Posterior cingulate gyrus (tissue), 11 donors: Measurements from ENCODE around the gene WDR11.
"Not testable (repeated sequence)": the region's sequence is repeated elsewhere in the genome, so short reads cannot be mapped to it uniquely, and the experiment has no call there.

Source experiments
- DNase-seq, 10 donors: peaks; one replicate each; pipeline versions ENCODE4 v3.0.0 to v3.0.0-alpha.2; 2020 to 2021; ENCODE audit warnings: mixed read lengths in 3 of 10
- intact Hi-C: fragments of 100-400 bp; cut with DNase I; formaldehyde crosslinking; loops from one replicate; pipeline ENCODE4 v1.15.1; 2023

Gene WDR11

DNA sequence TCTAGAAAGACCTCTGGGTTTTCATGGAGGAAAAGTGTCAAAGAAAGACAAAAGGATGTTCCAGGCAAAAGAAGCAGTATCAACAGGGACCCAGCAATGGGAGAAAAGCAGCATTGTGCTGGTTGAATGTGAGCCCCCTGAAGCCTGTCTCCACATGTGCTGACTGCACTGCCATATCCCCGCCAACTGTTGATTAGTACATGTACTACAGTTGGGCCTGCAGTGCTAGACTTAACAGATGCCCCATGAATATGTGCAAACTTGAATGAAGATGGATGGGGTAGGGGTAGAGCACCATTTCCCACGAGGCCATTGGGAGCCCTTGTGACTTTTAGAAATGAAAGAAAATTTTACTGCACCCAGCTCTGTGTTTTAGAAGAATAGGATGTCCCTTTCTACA, 15.6 kb upstream of the WDR11 start:
- no peak for DNase-seq
- intact Hi-C loops = no loop called here

DNA sequence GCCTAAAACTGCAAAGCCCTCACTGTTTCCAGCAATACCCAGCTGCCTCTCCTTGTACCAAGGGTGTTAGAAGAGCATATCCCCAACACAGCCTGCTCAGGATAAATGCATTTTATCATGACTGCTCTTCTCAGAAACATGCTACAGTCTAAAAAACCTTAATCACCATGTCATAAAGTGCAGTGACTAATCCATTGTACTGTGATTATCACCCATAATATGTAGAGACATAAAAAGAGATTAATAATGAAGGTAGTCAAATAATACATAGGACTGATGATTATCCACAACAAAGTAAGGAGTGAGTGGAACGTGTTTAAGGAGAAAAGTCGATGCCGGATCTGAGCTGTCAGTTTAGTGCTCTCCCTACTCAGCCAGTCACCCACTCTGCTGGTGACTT, 12.2 kb upstream of the WDR11 start:
- no peak for DNase-seq
- intact Hi-C loops = no loop called here

- DNase-seq = no peak
- intact Hi-C loops = no loop called here
Observed at GRCh38 chr10:120841522-120842189, 9.5 kb upstream of the WDR11 start.

DNA sequence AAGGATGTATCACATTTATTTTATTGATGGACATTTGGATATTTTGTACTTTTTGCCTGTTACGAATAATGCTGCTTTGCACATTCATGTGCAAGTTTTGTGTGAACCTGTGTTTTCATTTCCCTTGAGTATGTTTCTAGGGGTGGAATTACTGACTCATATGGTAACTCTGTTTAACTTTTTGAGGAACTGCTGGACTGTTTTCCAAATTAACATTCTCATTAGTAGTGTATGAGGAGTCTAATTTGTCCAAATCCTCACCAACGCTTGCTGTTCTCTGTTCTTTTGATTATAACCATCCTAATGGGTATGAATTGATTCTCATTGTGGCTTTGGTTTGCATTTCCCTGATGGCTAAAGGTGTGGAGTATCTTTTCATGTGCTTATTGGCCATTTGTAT, 3.2 kb downstream of the WDR11 start:
- no peak for DNase-seq
- intact Hi-C loops = loop anchor here (5.0 kb wide), 1 partner anchor 1073 kb away; the partner anchor contains the start of gene ATE1

DNA sequence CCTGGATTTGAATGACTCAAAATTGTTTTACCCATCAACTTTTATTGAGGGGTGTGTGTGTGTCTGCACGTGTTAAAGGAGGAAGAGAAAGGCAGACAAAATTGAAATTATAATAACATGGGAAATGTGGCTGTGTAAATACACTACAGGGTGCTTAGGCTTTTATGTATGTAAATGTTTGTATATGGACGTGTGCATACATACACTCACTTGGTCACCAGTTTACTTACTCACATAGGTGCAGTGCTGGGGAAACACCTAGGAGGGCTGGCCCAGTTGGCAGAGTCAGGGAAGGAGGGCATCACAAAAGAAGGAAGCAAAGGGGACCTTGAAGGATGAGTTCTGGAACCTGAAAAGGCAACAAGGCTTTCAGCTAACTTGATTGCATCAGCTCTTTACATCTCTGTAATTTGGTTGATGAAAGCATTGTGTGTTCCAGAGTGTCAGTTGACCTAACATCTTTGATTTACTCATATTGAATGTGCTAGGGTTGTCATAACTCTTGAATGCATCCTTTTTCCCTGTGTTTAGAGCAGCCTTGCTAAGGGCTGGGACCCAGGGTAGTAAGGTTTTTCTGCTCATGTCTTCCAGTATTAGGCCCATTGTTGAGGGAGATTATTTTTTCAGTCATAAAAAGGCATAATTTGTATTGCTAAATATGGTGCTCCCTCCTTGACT, 10.2 kb downstream of the WDR11 start:
- intact Hi-C loops = no loop called here
- no peak for DNase-seq

DNA sequence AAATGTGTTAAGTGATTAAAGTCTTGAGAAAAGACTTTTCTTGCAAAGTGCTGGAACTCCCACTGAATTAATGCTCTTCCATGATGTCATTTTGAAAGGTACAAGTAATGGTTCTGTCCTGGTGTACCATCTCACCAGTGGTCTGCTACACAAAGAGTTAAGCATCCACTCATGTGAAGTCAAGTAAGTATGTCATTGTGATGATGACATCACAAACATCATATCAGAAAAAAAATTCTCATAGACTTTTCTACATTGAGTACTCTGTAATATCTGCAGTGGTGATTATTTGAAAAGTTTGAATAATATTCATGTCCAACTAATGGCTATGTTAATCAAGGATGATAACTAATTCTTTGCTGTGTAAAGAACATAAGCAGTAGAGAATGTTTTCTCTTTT, 22.6 kb downstream of the WDR11 start:
- no peak for DNase-seq
- intact Hi-C loops = no loop called here

- no peak for DNase-seq
- intact Hi-C loops = no loop called here
Observed at GRCh38 chr10:120883071-120883470, 31.9 kb downstream of the WDR11 start.

DNA sequence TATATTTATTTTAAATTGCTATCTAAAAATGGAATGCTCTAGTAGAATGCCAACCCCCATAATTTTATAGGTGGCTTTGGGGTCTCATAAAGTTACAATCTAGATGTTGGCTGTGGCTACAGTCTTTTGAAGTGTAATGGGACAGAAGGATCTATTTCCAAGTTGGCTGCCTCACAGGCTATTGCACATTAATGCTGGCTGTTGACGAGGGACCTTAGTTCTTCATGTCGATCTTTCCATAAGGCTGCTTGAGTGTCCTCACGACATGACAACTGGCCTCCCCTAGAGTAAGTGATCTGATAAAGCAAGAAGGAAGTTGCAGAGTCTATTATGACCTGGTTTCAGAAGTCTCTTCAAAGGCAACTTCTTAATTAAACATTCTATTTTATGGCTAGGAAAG, 36.3 kb downstream of the WDR11 start:
- intact Hi-C loops = no loop called here
- DNase-seq = no peak

DNA sequence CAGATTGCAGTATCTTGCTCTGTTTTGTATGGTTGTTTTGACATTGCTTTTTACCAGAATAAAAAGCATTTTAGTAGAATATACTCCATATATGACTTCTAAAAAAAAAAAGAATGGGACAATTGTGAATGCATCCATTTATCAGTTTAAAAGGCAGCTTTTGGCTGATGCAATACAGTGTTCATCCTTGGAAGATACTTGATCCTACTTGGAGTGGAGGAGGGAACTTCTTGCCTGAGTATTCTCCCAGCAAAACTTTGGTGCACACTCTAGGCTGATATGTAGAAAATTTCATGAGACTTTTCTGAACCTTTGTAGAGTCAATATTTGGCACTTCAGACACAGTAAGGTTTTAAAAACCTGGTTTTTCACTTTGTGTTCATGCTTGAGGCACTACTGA, 40.2 kb downstream of the WDR11 start:
- DNase-seq = no peak
- intact Hi-C loops = no loop called here

GRCh38 chr10:120894556-120894955, 43.4 kb downstream of the WDR11 start:
- intact Hi-C loops = no loop called here
- no peak for DNase-seq

DNA sequence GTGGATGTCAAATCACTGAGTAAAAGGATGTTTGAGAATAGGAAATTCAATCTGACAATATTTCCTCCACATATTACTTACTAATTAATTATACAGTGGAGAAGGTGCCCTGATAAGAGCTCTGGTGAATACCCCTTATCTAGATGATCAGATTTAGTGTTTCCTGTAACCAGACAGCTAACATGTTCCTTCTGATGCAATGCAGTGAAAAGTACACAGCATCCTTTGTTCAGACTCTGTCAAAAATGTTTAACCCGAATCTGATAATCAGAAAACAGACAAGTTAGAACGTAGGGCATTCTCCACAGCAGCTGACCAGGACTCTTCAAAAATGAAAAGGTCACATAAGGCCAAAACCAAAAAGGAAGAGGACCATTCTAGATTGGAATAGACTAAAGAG, 46.2 kb downstream of the WDR11 start:
- intact Hi-C loops = no loop called here
- no peak for DNase-seq

- intact Hi-C loops = no loop called here
- no peak for DNase-seq
Observed at GRCh38 chr10:120905268-120905667, 54.1 kb downstream of the WDR11 start.

DNA sequence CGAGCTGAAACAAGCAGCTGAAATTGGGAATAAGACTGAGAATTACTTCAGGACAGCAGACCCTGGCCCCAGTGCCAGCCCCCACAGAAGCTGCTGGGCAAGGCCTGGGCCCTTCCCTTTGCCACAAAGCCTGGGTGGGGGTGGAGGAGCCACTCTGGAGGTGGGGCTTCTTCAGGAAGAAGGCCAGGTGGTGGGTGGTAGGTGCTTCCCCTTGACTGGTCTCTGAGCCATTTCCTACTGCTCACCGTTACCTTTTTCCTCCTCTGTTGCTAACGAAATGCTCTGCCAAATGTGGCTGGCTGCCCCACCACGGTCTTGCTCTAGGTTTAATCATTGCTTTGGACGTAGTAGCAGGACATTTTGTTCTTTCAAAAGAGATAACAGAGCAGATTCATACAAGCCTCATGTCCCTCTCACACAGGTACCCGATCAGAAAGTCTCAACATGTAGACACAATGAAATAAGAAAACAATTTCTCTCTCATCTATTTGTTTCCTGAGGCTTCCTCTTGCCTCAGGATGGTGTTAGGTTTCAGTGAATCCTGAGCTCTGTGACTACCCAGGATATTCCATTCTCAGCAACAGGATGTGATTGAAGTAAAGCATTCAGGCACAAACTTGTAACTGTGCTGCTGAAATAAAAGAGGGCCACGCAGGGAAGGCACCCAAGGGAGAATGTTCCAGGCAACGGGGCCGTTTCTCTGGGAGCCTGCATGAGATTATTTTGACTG, 66.5 kb downstream of the WDR11 start:
- no peak for DNase-seq
- intact Hi-C loops = no loop called here

- DNase-seq = peak in 1 of 10 donors; percentile 65
Observed at GRCh38 chr10:120923886-120924285, 72.7 kb downstream of the WDR11 start.

GRCh38 chr10:120926611-120927010, 75.4 kb downstream of the WDR11 start:
- no peak for DNase-seq
- intact Hi-C loops = no loop called here

More at GRCh38 chr10:120923886-120924285, 72.7 kb downstream of the WDR11 start:
- intact Hi-C loops = not testable (repeated sequence)

DNA sequence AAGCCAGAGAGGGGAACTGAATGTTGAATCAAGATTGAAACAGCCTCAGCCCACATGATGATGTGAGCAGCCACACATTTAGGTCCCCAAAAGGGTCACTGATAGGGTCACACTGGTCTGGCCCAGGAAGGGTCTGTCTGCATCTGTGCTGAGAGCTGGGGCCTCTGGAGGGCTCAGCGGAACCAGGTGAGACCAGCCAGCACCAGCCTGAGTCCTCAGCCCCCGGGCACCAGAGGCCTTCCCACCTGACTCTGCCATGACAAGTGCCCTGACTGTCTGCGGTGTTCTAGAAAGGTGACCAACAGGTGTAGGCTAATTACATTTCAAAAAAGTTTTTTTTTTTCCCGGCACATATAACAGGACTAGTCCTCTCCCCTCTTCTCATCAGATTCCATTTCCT, 76.2 kb downstream of the WDR11 start:
- peak in 1 of 10 donors; percentile 63 for DNase-seq

DNA sequence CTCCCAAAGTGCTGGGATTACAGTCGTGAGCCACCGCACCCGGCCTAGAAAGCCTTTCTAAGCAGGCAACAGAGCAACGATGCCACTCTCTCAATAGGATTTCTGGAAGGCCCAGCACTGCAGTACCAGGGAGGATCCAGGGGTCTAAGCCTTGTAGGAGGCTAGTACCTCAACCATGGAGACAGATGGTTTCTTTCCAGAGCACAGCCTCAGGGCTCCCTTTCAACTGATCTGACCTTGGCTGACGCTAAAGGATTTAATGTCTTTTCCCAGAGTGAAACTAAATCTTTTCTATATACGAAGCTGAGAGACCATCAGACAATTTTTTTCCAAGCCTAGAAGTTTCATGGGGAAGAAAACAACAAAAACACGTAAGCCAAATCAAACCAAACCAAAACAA, 78.0 kb downstream of the WDR11 start:
- intact Hi-C loops = no loop called here
- DNase-seq = no peak

More for the DNA sequence above, 76.2 kb downstream of the WDR11 start:
- intact Hi-C loops = no loop called here

DNA sequence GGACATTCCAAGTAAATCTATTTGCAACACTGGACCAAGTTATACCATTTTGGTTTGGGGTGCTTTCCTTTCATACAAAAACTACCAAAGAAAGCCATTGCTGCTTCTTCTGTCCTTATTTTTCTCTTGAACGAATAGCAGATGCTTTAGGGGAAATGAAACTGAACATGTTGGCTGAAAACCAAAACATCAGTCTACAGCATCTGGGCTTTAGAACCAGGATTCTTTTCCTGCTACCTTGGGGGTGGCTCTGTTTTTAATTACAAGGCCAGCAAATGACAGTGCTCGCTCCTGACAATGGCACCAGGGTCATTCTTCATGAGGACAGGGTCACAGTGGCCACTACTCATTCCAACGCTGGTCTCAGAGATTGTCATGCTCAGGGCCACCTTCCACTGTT, 80.3 kb downstream of the WDR11 start:
- intact Hi-C loops = no loop called here
- no peak for DNase-seq

DNA sequence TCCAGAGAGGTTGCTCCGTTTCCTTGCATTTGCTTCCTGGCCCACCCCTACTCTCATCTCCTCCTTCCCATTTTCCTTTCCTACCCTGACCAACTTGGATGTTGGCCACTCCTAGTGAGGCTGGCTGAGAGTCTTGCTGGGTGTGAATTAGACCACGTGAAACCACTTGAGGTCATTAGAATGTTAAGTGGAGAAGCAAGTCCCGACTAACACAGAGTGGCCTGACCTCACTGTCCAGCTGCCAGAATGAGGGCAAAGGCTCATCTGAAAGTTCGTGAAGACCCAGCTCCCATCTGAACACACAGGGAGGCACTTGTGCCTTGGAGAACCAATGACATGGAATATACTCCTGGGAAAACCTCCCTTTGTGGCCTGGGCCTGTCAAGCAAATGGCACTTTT, 80.8 kb downstream of the WDR11 start:
- intact Hi-C loops = no loop called here
- no peak for DNase-seq

- DNase-seq = no peak
- intact Hi-C loops = no loop called here
Observed at GRCh38 chr10:120938822-120939221, 87.7 kb downstream of the WDR11 start.

DNA sequence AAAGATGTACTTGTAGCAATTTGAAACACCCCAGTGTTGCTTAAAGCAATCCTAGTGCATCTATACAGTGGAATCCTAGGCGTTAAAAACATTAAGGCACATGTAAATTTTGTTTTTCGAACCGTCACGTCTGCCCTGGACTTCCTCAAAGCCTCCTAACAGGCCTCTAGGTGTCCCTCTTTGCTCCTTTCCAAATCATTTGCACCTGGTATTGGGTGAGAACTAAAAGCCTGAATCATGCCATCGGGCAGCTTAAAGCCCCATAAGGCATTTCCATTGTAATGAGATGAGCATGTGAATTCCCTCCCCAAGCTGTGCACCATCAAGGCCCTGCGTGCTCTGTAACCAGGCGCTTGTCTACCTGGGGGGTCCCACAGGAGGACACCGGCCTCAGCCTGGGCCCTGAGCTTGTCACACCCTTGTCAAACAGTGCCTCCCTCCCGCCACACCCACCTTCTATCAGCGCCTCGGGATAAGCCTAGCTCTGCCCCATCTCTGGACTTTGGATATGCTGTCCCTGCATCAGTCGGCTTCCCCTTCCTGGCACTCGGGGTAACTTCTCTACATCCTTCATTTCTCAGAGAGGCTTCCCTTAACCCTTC, 89.2 kb downstream of the WDR11 start:
- intact Hi-C loops = loop anchor here (10.0 kb wide), 1 partner anchor 194 kb away; no protein-coding TSS in a partner anchor
- DNase-seq = no peak
